A204.1 (cell line): ENCODE measurements around the gene CAPN3.

ENCODE experiments used
- FAIRE-seq: peaks from 2 replicates; lab custom pipeline; 2012; peaks lifted over from hg19 to GRCh38; lab: Jason Lieb, UNC

Gene CAPN3

DNA sequence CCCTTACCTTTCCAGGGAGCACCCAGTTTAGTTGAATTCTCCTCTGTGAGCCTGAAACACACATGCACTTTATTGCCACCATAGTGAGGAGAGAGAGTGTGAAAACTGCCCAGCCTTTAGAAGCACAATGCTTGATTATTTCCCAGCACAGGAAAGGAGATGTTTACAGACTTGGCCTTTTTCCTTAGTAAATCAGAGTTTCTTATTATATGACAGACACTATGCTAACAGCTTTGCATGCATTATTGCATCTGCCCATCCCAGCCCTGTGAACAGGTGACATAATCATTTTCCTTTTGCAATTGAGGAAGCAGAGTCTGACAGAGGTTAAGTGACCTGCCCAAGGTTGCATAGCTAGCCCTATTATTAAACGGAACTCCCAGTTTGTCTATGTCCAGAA lies 36.5 kb downstream of the CAPN3 start:
- no peak for FAIRE-seq

- no peak for FAIRE-seq
Observed at GRCh38 chr15:42401544-42402454, 42.5 kb downstream of the CAPN3 start.

DNA sequence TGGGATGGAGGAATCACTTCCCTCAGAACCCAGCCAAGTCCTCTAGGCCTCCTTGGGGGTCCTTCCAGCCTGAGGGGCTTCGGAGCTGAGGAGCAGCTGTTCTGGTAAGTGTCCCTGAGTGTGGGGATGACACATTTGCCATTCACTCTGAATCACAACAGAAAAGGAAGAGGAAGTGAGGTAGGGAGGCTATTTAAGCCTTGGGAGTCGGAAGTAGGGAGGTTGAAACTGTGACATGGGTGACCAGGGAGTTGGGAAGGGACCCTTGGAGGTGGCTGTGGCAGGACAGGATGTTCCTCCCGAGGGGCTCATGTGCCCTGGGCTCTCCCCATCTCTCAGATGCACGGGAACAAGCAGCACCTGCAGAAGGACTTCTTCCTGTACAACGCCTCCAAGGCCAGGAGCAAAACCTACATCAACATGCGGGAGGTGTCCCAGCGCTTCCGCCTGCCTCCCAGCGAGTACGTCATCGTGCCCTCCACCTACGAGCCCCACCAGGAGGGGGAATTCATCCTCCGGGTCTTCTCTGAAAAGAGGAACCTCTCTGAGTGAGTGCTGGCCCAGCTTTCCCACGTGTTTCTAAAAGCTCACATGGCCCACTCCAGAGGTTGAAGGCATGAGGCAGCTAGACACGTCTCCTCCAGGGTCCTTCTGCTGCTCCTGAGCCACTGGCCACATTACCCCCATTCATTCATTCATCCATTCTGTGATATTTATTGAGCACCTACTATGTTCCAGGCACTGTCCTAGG lies 43.3 kb downstream of the CAPN3 start:
- FAIRE-seq = no peak

DNA sequence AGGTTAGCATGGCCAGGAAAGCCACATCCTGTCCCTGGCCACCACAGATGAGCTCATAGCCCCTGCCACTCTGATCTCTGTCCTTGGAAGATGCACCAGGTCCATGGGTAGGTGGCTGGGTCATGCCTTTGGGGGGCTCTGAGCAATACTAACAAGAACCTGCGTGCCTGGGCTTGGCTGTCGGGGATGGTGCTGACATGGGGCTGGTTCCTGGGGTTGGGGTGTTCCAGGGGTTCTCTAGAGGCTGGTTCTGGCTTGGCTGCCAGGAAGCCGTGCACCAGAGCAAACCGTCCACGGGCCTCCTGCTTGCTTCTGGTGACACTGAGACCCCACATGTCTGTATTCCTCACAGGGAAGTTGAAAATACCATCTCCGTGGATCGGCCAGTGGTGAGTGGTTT lies 44.1 kb downstream of the CAPN3 start:
- no peak for FAIRE-seq

GRCh38 chr15:42404461-42405235 lies 45.3 kb downstream of the CAPN3 start:
- no peak for FAIRE-seq

GRCh38 chr15:42405863-42406482 lies 46.7 kb downstream of the CAPN3 start:
- no peak for FAIRE-seq

GRCh38 chr15:42408178-42408577 lies 48.9 kb downstream of the CAPN3 start:
- FAIRE-seq = no peak

DNA sequence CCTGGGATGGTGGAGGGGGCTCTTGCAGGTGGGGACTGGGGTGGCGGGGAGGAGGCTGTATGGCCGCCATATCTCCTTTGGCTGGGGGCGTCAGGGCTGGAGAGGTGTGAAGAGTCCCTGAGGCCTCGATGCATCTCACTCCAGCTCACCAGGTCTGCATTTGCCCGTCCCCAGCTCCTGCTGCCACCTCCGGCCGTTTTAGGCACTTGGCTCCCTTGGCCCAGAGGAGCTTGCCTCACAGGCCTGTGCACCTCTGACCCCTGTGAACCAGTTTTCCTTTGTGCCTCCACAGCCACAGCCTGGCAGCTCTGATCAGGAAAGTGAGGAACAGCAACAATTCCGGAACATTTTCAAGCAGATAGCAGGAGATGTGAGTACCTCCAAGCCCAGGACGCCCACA lies 49.7 kb downstream of the CAPN3 start:
- FAIRE-seq = no peak

DNA sequence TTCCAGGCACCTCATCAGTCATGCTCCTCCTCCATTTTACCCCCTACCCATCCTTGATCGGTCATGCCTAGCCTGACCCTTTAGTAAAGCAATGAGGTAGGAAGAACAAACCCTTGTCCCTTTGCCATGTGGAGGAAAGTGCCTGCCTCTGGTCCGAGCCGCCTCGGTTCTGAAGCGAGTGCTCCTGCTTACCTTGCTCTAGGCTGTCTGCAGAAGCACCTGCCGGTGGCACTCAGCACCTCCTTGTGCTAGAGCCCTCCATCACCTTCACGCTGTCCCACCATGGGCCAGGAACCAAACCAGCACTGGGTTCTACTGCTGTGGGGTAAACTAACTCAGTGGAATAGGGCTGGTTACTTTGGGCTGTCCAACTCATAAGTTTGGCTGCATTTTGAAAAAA lies 52.6 kb downstream of the CAPN3 start:
- FAIRE-seq = no peak

GRCh38 chr15:42413920-42414319 lies 54.6 kb downstream of the CAPN3 start:
- FAIRE-seq = no peak

DNA sequence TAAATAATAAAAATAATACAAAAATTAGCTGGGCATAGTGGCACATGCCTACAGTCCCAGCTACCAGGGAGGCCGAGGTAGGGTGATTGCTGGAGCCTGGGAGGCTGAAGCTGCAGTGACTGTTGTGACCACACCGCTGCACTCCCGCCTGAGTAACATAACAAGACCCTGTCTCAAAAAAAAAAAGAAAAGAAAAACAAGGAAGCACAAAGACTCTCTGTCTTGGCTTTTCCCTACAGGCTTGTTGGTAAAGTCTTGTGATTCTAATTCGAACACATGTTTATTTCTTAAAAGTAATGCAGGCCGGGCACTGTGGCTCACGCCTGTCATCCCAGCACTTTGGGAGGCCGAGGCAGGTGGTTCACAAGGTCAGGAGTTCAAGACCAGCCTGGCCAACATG lies 60.1 kb downstream of the CAPN3 start:
- FAIRE-seq = no peak

DNA sequence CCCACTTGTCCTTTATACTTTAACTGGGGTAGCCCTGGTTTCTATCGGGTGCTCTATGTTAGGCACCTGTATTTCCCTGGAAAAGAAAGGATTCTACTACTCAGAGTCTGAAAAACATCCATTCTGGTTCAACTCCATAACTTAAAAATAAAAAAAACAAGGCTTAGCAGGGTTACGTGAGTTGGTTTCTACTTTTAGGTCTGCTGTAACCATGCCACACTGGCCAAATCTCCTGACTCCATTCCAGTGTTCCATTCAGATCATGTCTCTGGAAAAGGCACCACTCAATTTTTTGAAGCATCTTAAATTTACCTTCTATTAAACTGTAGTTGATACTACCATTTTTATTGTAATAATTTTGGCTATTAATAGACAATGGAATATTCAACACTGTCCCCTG lies 62.1 kb downstream of the CAPN3 start:
- no peak for FAIRE-seq

GRCh38 chr15:42427429-42428223 lies 68.3 kb downstream of the CAPN3 start:
- FAIRE-seq = no peak

- no peak for FAIRE-seq
Observed at GRCh38 chr15:42444415-42445063, 85.2 kb downstream of the CAPN3 start.

DNA sequence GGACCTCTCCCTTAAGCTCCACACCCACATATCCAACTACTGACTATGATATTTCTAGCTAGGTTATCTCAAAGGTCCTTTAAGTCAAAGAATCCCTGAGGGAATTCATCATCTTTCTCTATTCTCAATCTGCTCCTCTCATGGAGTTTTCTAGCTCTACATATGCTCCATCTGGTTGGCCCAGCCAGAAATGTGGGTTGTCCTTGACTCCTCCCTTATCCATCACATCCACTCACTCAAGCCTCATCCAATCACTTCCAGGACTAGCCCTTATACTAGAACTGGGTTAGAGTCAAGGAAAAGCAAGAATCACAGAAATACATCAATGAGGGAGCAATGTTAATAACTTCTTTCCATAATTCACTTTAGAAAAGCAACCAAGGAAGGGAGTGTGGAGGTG lies 86.2 kb downstream of the CAPN3 start:
- no peak for FAIRE-seq

GRCh38 chr15:42447599-42447998 lies 88.3 kb downstream of the CAPN3 start:
- no peak for FAIRE-seq

DNA sequence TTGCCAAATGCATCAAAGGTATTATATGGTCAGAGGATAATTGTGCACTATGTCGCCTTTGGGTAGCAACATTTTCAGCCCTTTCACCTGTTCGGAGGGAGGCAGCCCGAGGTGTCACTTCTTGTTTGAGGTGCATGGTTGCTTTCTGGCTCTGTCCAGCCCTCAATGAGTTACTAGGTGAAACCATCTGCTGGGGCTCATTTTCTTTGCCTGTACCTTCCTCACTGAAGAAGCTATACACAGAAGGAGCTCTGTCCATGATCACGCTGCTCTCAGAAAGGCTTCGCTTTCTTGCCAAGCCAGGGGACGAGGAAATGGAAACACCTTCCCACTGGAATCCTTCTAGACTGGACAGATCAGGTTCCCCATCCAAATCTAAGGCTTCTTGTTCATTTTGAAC lies 89.0 kb downstream of the CAPN3 start:
- no peak for FAIRE-seq

DNA sequence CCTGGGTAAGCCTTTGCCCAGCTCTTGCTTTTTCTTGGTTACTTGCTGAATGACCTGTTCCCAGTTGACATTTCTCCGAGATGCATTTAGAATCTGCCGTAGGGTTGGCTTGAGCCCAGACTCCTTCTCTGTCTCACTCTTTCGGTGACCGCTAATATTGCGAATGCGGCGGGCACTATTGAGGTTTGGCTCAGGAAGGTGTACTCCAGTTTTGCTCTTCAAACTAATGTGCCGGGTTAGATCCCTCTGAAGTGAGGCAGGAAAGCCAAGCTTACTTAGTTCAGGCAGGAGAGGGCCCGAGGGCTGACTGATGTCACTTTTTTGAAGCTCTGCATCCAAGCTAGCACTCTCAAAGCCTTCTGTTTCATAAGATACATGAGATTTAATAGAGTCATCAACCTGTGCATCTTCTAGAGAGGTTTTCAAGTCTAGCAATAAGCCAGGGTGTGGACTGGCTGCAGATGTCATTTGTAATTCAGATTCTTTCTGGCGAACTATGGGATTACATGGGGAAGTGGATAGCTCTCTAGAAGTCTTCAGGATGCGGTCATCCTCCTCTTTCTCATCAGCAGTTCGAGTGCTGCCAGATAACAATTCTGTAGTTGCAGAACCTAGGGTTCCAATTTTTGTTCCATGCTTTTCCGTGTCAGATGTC lies 90.6 kb downstream of the CAPN3 start:
- FAIRE-seq = no peak

- no peak for FAIRE-seq
Observed at GRCh38 chr15:42450425-42450790, 91.1 kb downstream of the CAPN3 start.

DNA sequence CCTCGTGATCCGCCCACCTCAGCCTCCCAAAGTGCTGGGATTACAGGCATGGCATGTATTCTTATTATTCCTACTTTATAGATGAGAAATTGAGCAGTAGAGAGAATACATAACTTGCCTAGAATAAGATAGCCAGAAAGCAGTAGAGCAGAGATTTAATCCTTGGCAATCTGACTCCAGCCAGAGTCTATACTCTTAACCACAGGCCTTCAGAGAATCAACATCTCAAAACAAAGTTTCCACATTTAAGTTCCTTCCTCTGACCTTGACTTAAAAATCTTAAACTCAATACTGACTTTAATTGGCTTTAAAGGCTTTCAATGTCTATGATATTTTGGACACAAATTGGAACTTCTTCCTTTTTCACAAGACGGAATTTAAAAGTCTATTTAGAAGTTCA lies 94.5 kb downstream of the CAPN3 start:
- FAIRE-seq = no peak

DNA sequence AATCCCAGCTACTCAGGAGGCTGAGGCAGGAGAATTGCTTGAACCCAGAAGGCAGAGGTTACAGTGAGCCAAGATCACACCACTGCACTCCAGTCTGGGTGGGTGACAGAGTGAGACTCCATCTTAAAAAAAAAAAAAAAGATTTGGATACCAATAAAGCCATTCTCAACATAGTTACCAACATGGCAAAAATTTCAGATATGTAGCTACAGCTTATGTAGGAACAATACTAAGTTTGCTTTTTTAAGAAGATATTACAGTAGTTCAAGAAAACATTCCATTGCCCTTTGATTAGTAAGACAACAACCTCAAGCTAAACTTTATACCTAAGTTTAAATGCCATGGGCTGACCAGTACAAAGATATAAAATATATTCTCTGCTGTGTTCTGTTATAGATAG lies 97.2 kb downstream of the CAPN3 start:
- no peak for FAIRE-seq
